Measurements from ENCODE around the gene CAMK1G. TPM values are rescaled to one million over a fixed set of nuclear protein-coding genes. Genes with fewer than 3 reads are reported as not detected.

Gene CAMK1G
- total RNA-seq, 1 donor from 2014 or later, result not detected

DNA sequence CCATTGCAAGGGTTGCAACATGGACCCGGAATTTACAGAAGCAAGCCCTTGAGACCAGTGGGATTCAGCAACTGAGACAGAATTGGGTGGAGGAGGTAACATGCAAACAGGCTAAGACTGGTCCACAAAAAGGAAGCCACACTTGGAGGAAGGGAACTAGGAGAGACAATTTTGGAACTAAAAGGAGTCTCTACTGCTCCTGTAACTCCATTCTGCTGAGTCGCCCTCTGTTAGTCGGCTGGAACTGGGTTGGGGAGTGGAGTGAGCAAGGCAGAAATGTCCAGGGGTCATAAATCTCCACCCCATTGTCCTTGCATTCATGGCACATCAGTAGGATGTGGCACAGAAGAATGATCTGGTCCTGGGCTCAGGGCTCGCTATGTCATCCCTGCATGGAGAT, 63.6 kb downstream of the CAMK1G start:
- Mint-ChIP-seq H3K4me1 (ENCODE audit: unreplicated experiment) (peaks cover 4% of the 10 kb centered on the region), H3K4me3 (ENCODE audit: unreplicated experiment) (no peak overlapping the region), H3K36me3 (ENCODE audit: low read depth, unreplicated experiment) (no peaks in the 10 kb centered on the region), H3K9me3 (ENCODE audit: unreplicated experiment) (no peaks in the 10 kb centered on the region), H3K27ac (ENCODE audit: unreplicated experiment) (no peak overlapping the region), H3K27me3 (ENCODE audit: unreplicated experiment) (peaks cover 7% of the 10 kb centered on the region)
- no peak for DNase-seq (ENCODE audit: low spot score)
- TF ChIP-seq, protein P1, sequence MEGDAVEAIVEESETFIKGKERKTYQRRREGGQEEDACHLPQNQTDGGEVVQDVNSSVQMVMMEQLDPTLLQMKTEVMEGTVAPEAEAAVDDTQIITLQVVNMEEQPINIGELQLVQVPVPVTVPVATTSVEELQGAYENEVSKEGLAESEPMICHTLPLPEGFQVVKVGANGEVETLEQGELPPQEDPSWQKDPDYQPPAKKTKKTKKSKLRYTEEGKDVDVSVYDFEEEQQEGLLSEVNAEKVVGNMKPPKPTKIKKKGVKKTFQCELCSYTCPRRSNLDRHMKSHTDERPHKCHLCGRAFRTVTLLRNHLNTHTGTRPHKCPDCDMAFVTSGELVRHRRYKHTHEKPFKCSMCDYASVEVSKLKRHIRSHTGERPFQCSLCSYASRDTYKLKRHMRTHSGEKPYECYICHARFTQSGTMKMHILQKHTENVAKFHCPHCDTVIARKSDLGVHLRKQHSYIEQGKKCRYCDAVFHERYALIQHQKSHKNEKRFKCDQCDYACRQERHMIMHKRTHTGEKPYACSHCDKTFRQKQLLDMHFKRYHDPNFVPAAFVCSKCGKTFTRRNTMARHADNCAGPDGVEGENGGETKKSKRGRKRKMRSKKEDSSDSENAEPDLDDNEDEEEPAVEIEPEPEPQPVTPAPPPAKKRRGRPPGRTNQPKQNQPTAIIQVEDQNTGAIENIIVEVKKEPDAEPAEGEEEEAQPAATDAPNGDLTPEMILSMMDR (IDR thresholded peaks at IDR 0.05; ENCODE audit: unreplicated experiment), result no peak

DNA sequence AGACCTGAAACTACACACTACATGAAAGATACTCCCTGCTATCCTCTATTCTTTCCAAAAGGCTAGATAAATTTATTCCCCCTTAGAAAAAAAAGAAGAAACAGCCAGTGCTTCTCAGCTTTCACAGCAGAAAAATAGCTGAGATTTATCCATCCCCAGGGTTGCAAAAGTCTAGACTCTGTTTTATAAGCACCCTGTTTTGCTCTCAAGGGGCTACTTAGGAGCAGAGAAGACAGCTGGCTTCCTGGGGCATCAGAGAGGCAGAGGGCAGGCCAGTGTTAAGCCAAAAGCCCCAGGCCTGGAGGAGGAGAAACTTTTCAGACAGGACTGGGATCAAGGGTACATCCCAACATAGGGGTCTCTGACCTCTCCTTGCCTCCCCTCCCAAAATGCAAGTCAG, 64.8 kb downstream of the CAMK1G start:
- H3K4me3 Mint-ChIP-seq (ENCODE audit: unreplicated experiment), result no peak overlapping the region
- DNase-seq (ENCODE audit: low spot score), result no peak
- TF ChIP-seq, protein P1 (IDR thresholded peaks at IDR 0.05; ENCODE audit: unreplicated experiment), result no peak
- no peaks in the 10 kb centered on the region for H3K9me3 Mint-ChIP-seq (ENCODE audit: unreplicated experiment)
- no peaks in the 10 kb centered on the region for H3K36me3 Mint-ChIP-seq (ENCODE audit: low read depth, unreplicated experiment)
- no peak overlapping the region for H3K27ac Mint-ChIP-seq (ENCODE audit: unreplicated experiment)
- peaks cover 8% of the 10 kb centered on the region for H3K27me3 Mint-ChIP-seq (ENCODE audit: unreplicated experiment)
- H3K4me1 Mint-ChIP-seq (ENCODE audit: unreplicated experiment), result peaks cover 4% of the 10 kb centered on the region

GRCh38 chr1:209648931-209649776, 65.6 kb downstream of the CAMK1G start:
- DNase-seq (ENCODE audit: low spot score), result no peak
- no peak overlapping the region for H3K4me3 Mint-ChIP-seq (ENCODE audit: unreplicated experiment)
- H3K9me3 Mint-ChIP-seq (ENCODE audit: unreplicated experiment), result no peaks in the 10 kb centered on the region
- no peak overlapping the region for H3K27ac Mint-ChIP-seq (ENCODE audit: unreplicated experiment)
- peaks cover 8% of the 10 kb centered on the region for H3K27me3 Mint-ChIP-seq (ENCODE audit: unreplicated experiment)
- TF ChIP-seq, protein P1 (IDR thresholded peaks at IDR 0.05; ENCODE audit: unreplicated experiment), result no peak
- no peaks in the 10 kb centered on the region for H3K36me3 Mint-ChIP-seq (ENCODE audit: low read depth, unreplicated experiment)
- peaks cover 4% of the 10 kb centered on the region for H3K4me1 Mint-ChIP-seq (ENCODE audit: unreplicated experiment)

- Mint-ChIP-seq H3K9me3 (ENCODE audit: unreplicated experiment) (no peaks in the 10 kb centered on the region), H3K4me1 (ENCODE audit: unreplicated experiment) (peaks cover 4% of the 10 kb centered on the region), H3K36me3 (ENCODE audit: low read depth, unreplicated experiment) (no peaks in the 10 kb centered on the region), H3K27ac (ENCODE audit: unreplicated experiment) (no peak overlapping the region), H3K4me3 (ENCODE audit: unreplicated experiment) (no peak overlapping the region), H3K27me3 (ENCODE audit: unreplicated experiment) (peaks cover 5% of the 10 kb centered on the region)
- DNase-seq (ENCODE audit: low spot score), result no peak
- TF ChIP-seq, protein P1 (IDR thresholded peaks at IDR 0.05; ENCODE audit: unreplicated experiment), result no peak
Measured at GRCh38 chr1:209650454-209650853, 66.9 kb downstream of the CAMK1G start.

DNA sequence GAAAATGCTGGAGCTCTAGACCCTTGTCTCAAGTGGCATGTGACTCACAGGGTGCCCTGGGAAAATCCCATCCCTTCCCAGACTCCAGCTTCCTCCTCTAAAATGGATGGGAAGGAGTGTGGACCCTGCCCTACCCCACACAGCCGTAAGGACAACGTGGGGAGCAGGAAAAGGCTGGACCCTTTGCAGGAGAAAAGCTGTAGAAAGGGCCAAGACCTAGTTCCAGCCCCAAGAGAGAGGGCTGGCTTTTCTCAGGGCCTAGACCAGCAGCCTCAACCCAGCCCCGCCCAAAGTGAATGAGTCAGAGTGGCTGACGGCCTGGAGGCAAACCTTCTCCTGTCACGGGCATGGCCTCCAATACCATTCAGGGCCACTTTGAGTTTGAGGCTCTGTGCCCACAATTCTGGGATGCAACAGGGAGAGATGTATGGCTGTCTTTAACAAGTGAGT, 67.6 kb downstream of the CAMK1G start:
- TF ChIP-seq, protein P1 (IDR thresholded peaks at IDR 0.05; ENCODE audit: unreplicated experiment), result no peak
- no peak for DNase-seq (ENCODE audit: low spot score)
- H3K9me3 Mint-ChIP-seq (ENCODE audit: unreplicated experiment), result no peaks in the 10 kb centered on the region
- H3K4me1 Mint-ChIP-seq (ENCODE audit: unreplicated experiment), result peaks cover 4% of the 10 kb centered on the region
- H3K27ac Mint-ChIP-seq (ENCODE audit: unreplicated experiment), result no peak overlapping the region
- no peaks in the 10 kb centered on the region for H3K36me3 Mint-ChIP-seq (ENCODE audit: low read depth, unreplicated experiment)
- no peak overlapping the region for H3K4me3 Mint-ChIP-seq (ENCODE audit: unreplicated experiment)
- H3K27me3 Mint-ChIP-seq (ENCODE audit: unreplicated experiment), result peaks cover 7% of the 10 kb centered on the region
